ENCODE results near the gene FADS2.

GRCh38 chr11:61855939-61856680 lies 28.0 kb downstream of the FADS2 start:
- TF ChIP-seq EZH2phosphoT487 (IDR thresholded peaks at IDR 0.05; ENCODE audit: borderline replicate concordance, low read length), result no peak
- TF ChIP-seq CTCF (conservative IDR thresholded peaks at IDR 0.05; ENCODE audit: low read depth, low read length), result no peak
